Vagina (tissue), 2 donors: ENCODE measurements around the gene MRPL39.

ENCODE experiments used
- CTCF ChIP-seq, 3 experiments: fragments of 450-650 bp in 2 of 3; fragments of 200-600 bp in 1 of 3; sonication (generic) in 1 of 3; IDR thresholded peaks; one replicate each; pipeline ENCODE4 v1.5.1; 2017 to 2019; ENCODE audit warnings: antibody characterized with exemption in 3 of 3, mild to moderate bottlenecking in 2 of 3, moderate library complexity in 2 of 3
- POLR2A ChIP-seq, 2 donors: fragments of 450-650 bp; IDR thresholded peaks; one replicate each; pipeline ENCODE4 v1.6.1; 2017; ENCODE audit warnings: antibody characterized with exemption in 2 of 2, mild to moderate bottlenecking in 2 of 2, moderate library complexity in 2 of 2
- POLR2AphosphoS5 ChIP-seq, 2 donors: sonication (generic); formaldehyde crosslinking; IDR thresholded peaks; one replicate each; pipeline ENCODE4 v1.9.0; 2017; ENCODE audit warnings: antibody characterized with exemption in 2 of 2, mild to moderate bottlenecking in 2 of 2, low read depth in 1 of 2; ENCODE audit not compliant: insufficient read depth in 1 of 2

- no peak for TF ChIP-seq POLR2A (IDR thresholded peaks at IDR 0.05)
- TF ChIP-seq CTCF (IDR thresholded peaks at IDR 0.05) = no peak
- TF ChIP-seq POLR2AphosphoS5 (IDR thresholded peaks at IDR 0.05; ENCODE audit: insufficient read depth in 1 of 2, low read depth in 1 of 2) = no peak
Measured at GRCh38 chr21:25555492-25555891, 51.8 kb downstream of the MRPL39 start.
